ENCODE data around the gene RYR1. TPM values are rescaled to one million over a fixed set of nuclear protein-coding genes. Genes with fewer than 3 reads are reported as not detected.

RYR1 gene
- polyA plus RNA-seq, 1 of the 3 experiments (the other 2 are of a cell fraction), result under 0.01 TPM

DNA sequence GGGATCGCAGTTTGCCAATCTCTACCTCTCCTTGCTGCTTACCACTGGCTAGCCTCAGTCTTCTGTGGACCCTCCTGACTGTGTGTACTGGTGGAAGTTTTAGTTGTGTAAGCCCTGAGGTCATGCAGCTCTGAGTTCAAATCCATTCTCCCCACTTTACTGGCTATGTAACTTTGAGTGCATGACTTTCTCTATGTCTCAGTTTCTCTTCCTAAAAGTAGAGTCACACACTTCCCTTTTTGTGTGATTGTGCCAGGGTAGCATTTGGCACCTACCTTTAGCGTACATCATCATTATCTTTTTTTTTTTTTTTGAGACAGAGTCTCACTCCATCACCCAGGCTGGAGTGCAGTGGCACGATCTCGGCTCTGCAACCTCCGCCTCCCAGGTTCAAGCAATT lies 113.9 kb downstream of the RYR1 start:
- H2AFZ ChIP-seq (ENCODE audit: low read depth), result no peak overlapping the region
- no peaks in the 10 kb centered on the region for H3K36me3 ChIP-seq (replicated peaks in 1 of 2; ENCODE audit: control insufficient read depth in 1 of 2, insufficient read depth in 2 of 2, low read length in 1 of 2)
- H3K4me3 ChIP-seq (ENCODE audit: low read depth in 2 of 2, low read length in 1 of 2), result no peak overlapping the region
- ChIA-PET CTCF (interaction anchor here (0.6 to 1.1 kb wide), 3 partner anchors 87 to 383 kb away, joined by 3 read pairs; partner anchors contain the start of genes MRPS12 and SARS2), POLR2A (no interaction called here)
- H4K20me1 ChIP-seq (ENCODE audit: insufficient read depth), result no peaks in the 10 kb centered on the region
- H3K27me3 ChIP-seq (ENCODE audit: insufficient read depth), result no peaks in the 10 kb centered on the region; the same call in 1 of the 2 replicates
- H3K4me2 ChIP-seq, result no peak overlapping the region
- no peaks in the 10 kb centered on the region for H3K9me3 ChIP-seq
- H3F3A ChIP-seq (replicated peaks; ENCODE audit: insufficient read depth), result peaks cover 10% of the 10 kb centered on the region
- no peak overlapping the region for H3K9ac ChIP-seq
- DNase-seq, result no peak
- no peaks in the 10 kb centered on the region for H3K9me2 ChIP-seq
- peaks cover 4 to 17% of the 10 kb centered on the region in 2 experiments; a peak in 2 of 4 replicates for H3K4me1 ChIP-seq (ENCODE audit: control insufficient read depth in 1 of 2, insufficient read depth in 2 of 2, low read depth in 1 of 2, low read length in 1 of 2)
- 86% methylated on average over 5 of the region's 5 CpGs for whole genome bisulfite sequencing (ENCODE audit: low lambda C conversion rate)
- no peaks in the 10 kb centered on the region for H3K79me2 ChIP-seq (ENCODE audit: insufficient read depth)
- H3K27ac ChIP-seq (ENCODE audit: low read depth in 2 of 2, low read length in 1 of 2), result no peak overlapping the region
- TF ChIP-seq EP300 (IDR thresholded peaks at IDR 0.05; ENCODE audit: borderline replicate concordance in 1 of 2, low read depth in 1 of 2, low read length in 1 of 2), result no peak
- TF ChIP-seq RAD21 (IDR thresholded peaks at IDR 0.05; ENCODE audit: low read length), result no peak
- no peak for TF ChIP-seq TCF12 (IDR thresholded peaks at IDR 0.05)
- no peak for TF ChIP-seq TEAD4 (IDR thresholded peaks at IDR 0.05; ENCODE audit: borderline replicate concordance, insufficient read depth)
- TF ChIP-seq FOSL2 (IDR thresholded peaks at IDR 0.05; ENCODE audit: borderline replicate concordance, low read depth), result no peak
- TF ChIP-seq, protein P1, sequence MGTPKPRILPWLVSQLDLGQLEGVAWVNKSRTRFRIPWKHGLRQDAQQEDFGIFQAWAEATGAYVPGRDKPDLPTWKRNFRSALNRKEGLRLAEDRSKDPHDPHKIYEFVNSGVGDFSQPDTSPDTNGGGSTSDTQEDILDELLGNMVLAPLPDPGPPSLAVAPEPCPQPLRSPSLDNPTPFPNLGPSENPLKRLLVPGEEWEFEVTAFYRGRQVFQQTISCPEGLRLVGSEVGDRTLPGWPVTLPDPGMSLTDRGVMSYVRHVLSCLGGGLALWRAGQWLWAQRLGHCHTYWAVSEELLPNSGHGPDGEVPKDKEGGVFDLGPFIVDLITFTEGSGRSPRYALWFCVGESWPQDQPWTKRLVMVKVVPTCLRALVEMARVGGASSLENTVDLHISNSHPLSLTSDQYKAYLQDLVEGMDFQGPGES (IDR thresholded peaks at IDR 0.05; ENCODE audit: low read depth, low read length), result no peak
- TF ChIP-seq POLR2AphosphoS5 (IDR thresholded peaks at IDR 0.05; ENCODE audit: low read depth, low read length), result no peak
- TF ChIP-seq, protein P2, sequence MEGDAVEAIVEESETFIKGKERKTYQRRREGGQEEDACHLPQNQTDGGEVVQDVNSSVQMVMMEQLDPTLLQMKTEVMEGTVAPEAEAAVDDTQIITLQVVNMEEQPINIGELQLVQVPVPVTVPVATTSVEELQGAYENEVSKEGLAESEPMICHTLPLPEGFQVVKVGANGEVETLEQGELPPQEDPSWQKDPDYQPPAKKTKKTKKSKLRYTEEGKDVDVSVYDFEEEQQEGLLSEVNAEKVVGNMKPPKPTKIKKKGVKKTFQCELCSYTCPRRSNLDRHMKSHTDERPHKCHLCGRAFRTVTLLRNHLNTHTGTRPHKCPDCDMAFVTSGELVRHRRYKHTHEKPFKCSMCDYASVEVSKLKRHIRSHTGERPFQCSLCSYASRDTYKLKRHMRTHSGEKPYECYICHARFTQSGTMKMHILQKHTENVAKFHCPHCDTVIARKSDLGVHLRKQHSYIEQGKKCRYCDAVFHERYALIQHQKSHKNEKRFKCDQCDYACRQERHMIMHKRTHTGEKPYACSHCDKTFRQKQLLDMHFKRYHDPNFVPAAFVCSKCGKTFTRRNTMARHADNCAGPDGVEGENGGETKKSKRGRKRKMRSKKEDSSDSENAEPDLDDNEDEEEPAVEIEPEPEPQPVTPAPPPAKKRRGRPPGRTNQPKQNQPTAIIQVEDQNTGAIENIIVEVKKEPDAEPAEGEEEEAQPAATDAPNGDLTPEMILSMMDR (IDR thresholded peaks at IDR 0.05), result no peak

DNA sequence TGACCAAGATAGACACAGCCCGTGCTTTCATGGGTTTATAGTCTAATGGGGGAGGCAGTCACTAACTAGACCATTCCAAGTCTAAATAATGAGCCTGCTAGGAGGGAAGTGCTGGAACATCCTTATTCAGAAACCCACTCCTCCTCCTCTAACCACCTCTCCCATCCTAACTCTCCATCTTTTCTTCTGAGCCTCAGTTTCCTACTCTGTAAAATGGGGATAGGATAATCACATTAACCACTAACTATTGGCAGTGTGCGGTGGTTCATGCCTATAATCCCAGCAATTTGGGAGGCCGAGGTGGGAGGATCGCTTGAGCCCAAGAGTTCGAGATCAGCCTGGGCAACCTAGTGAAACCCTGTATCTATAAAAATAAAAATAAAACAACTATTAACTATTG lies 115.6 kb downstream of the RYR1 start:
- Histone ChIP-seq H3K4me1 (ENCODE audit: control insufficient read depth in 1 of 2, insufficient read depth in 2 of 2, low read depth in 1 of 2, low read length in 1 of 2) (peaks cover 4 to 10% of the 10 kb centered on the region in 2 experiments; a peak in 2 of 4 replicates), H3K4me2 (no peak overlapping the region), H3K27me3 (ENCODE audit: insufficient read depth) (no peaks in the 10 kb centered on the region; the same call in 1 of the 2 replicates), H3K4me3 (ENCODE audit: low read depth in 2 of 2, low read length in 1 of 2) (no peak overlapping the region), H3K9me3 (no peaks in the 10 kb centered on the region), H3K9me2 (no peaks in the 10 kb centered on the region), H3K9ac (no peak overlapping the region), H2AFZ (ENCODE audit: low read depth) (no peak overlapping the region), H4K20me1 (ENCODE audit: insufficient read depth) (no peaks in the 10 kb centered on the region), H3K27ac (ENCODE audit: low read depth in 2 of 2, low read length in 1 of 2) (no peak overlapping the region), H3K36me3 (replicated peaks in 1 of 2; ENCODE audit: control insufficient read depth in 1 of 2, insufficient read depth in 2 of 2, low read length in 1 of 2) (no peaks in the 10 kb centered on the region), H3F3A (replicated peaks; ENCODE audit: insufficient read depth) (peaks cover 10% of the 10 kb centered on the region), H3K79me2 (ENCODE audit: insufficient read depth) (no peaks in the 10 kb centered on the region)
- no peak for DNase-seq
- ChIA-PET POLR2A (no interaction called here), CTCF (no interaction called here)
- 76% methylated on average over 5 of the region's 5 CpGs for WGBS (ENCODE audit: low lambda C conversion rate)
- TF ChIP-seq, protein P1 (IDR thresholded peaks at IDR 0.05; ENCODE audit: low read depth, low read length), result no peak

All from SK-N-SH (cell line).